Prostate gland (tissue), 2 donors: ENCODE data around the gene HNRNPF.

ENCODE experiments used
- POLR2A ChIP-seq: fragments of 450-650 bp; IDR thresholded peaks from one replicate; pipeline ENCODE4 v1.6.1; 2016; ENCODE audit warnings: antibody characterized with exemption, mild to moderate bottlenecking
- TF ChIP-seq, protein P1 (sequence below), 4 experiments: fragments of 200-600 bp in 2 of 4; fragments of 450-650 bp in 2 of 4; sonication (generic) in 2 of 4; IDR thresholded peaks; 1 replicate in 3 of 4; 2 replicates in 1 of 4; pipeline ENCODE4 v1.5.1; 2016 to 2019; ENCODE audit warnings: antibody characterized with exemption in 4 of 4, mild to moderate bottlenecking in 2 of 4, moderate library complexity in 2 of 4

DNA sequence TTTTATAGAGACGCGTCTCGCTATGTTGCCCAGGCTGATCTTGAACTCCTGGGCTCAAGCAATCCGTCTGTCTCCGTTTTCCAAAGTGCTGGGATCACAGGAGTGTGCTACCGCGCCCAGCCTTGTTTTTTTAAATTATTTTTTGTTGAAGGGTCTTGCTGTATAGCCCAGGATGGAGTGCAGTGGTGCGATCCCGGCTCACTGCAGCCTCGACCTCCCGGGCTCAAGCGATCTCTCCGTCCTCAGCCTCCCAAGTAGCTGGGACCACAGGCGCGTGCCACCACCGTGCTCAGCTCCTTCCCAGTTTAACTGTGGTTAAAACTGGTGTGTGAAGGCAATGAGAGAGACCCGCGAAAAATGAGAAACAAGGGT lies 11.0 kb upstream of the HNRNPF start:
- TF ChIP-seq, protein P1, sequence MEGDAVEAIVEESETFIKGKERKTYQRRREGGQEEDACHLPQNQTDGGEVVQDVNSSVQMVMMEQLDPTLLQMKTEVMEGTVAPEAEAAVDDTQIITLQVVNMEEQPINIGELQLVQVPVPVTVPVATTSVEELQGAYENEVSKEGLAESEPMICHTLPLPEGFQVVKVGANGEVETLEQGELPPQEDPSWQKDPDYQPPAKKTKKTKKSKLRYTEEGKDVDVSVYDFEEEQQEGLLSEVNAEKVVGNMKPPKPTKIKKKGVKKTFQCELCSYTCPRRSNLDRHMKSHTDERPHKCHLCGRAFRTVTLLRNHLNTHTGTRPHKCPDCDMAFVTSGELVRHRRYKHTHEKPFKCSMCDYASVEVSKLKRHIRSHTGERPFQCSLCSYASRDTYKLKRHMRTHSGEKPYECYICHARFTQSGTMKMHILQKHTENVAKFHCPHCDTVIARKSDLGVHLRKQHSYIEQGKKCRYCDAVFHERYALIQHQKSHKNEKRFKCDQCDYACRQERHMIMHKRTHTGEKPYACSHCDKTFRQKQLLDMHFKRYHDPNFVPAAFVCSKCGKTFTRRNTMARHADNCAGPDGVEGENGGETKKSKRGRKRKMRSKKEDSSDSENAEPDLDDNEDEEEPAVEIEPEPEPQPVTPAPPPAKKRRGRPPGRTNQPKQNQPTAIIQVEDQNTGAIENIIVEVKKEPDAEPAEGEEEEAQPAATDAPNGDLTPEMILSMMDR (IDR thresholded peaks at IDR 0.05): no peak
- TF ChIP-seq POLR2A: no peak
